SU-DHL-6 (cell line): ENCODE measurements around the gene OR51V1.

Experiments
- H2AFZ ChIP-seq: fragments of 200-600 bp; sonication (generic); 2 replicates; pipeline ENCODE4 v1.6.1; 2014; ENCODE audit warnings: low read depth, mild to moderate bottlenecking, moderate library complexity, mixed read lengths, antibody characterized with exemption, low read length; ENCODE audit not compliant: severe bottlenecking
- H3F3A ChIP-seq: fragments of 200-600 bp; shearing (Covaris generic); 2 replicates; pipeline ENCODE4 v1.6.0; 2016; ENCODE audit warnings: antibody characterized with exemption, mild to moderate bottlenecking; ENCODE audit not compliant: insufficient read depth
- H3K27ac ChIP-seq: fragments of 200-600 bp; sonication (generic); 2 replicates; pipeline ENCODE4 v1.5.1; 2016; ENCODE audit warnings: low read depth, mild to moderate bottlenecking, low read length, moderate library complexity, mixed read lengths
- H3K27me3 ChIP-seq: fragments of 200-600 bp; sonication (generic), shearing (Covaris generic); 2 replicates; pipeline ENCODE4 v1.6.0; 2014; ENCODE audit warnings: mild to moderate bottlenecking, low read length
- H3K36me3 ChIP-seq: fragments of 200-600 bp; sonication (generic); 2 replicates; pipeline ENCODE4 v1.6.1; 2014; ENCODE audit warnings: mild to moderate bottlenecking, low read length, mixed read lengths
- H3K4me2 ChIP-seq: fragments of 300-600, 200-600 bp; shearing (Covaris generic), sonication (generic); 2 replicates; pipeline ENCODE4 v1.6.0; 2014; ENCODE audit warnings: low read length, low read depth, mild to moderate bottlenecking; ENCODE audit not compliant: poor library complexity, severe bottlenecking
- H3K4me3 ChIP-seq: fragments of 200-600 bp; sonication (generic); 2 replicates; pipeline ENCODE4 v1.5.1; 2014; ENCODE audit warnings: antibody characterized with exemption, low read length, mild to moderate bottlenecking, mixed read lengths; ENCODE audit not compliant: insufficient read depth, poor library complexity, severe bottlenecking
- H3K79me2 ChIP-seq: fragments of 200-600 bp; sonication (generic); 2 replicates; pipeline ENCODE4 v1.6.1; 2014; ENCODE audit warnings: mild to moderate bottlenecking, low read length, moderate library complexity; ENCODE audit not compliant: insufficient read depth
- H3K9ac ChIP-seq: fragments of 200-600 bp; sonication (generic); 2 replicates; pipeline ENCODE4 v1.7.0; 2014; ENCODE audit warnings: mild to moderate bottlenecking, low read length
- H3K9me2 ChIP-seq: fragments of 200-600 bp; sonication (generic); replicated peaks from 2 replicates; pipeline ENCODE4 v1.6.1; 2014; ENCODE audit warnings: low read length; ENCODE audit not compliant: insufficient read depth
- H3K9me3 ChIP-seq: fragments of 200-600 bp; sonication (generic); 2 replicates; pipeline ENCODE4 v1.6.1; 2014; ENCODE audit warnings: low read length, mixed read lengths; ENCODE audit not compliant: insufficient read depth
- H4K20me1 ChIP-seq: fragments of 200-600 bp; sonication (generic); 2 replicates; pipeline ENCODE4 v1.6.1; 2014; ENCODE audit warnings: low read depth, mild to moderate bottlenecking, antibody characterized with exemption, low read length, moderate library complexity, mixed read lengths
- CTCF ChIP-seq: fragments of 200-600 bp; sonication (generic); IDR thresholded peaks from one replicate; pipeline ENCODE4 v1.5.1; 2017; ENCODE audit warnings: antibody characterized with exemption, mild to moderate bottlenecking, low read length, moderate library complexity; ENCODE audit not compliant: insufficient read depth, poor library complexity, severe bottlenecking
- EZH2phosphoT487 ChIP-seq: fragments of 200-600 bp; sonication (generic), shearing (Covaris generic); conservative IDR thresholded peaks from 2 replicates; pipeline ENCODE4 v1.6.1; 2018; ENCODE audit warnings: mild to moderate bottlenecking, antibody characterized with exemption, low read length, moderate library complexity, mixed read lengths

OR51V1 gene

GRCh38 chr11:5242933-5243815 is 42.7 kb upstream of the OR51V1 start:
- Histone ChIP-seq H3K4me3 (no peak overlapping the region), H3K36me3 (no peaks in the 10 kb centered on the region), H3K4me2 (no peak overlapping the region), H3K9ac (no peak overlapping the region), H2AFZ (no peak overlapping the region), H3K79me2 (no peaks in the 10 kb centered on the region), H3K9me2 (no peaks in the 10 kb centered on the region), H3F3A (no peaks in the 10 kb centered on the region), H3K27ac (no peak overlapping the region), H3K27me3 (no peaks in the 10 kb centered on the region), H4K20me1 (no peaks in the 10 kb centered on the region), H3K9me3 (no peaks in the 10 kb centered on the region)
- TF ChIP-seq EZH2phosphoT487 (no peak), CTCF (no peak)

GRCh38 chr11:5242208-5242607 is 41.7 kb upstream of the OR51V1 start:
- no peaks in the 10 kb centered on the region for H3K9me2 ChIP-seq
- no peak overlapping the region for H3K4me3 ChIP-seq
- no peaks in the 10 kb centered on the region for H3F3A ChIP-seq
- H4K20me1 ChIP-seq, result no peaks in the 10 kb centered on the region
- no peaks in the 10 kb centered on the region for H3K79me2 ChIP-seq
- no peaks in the 10 kb centered on the region for H3K36me3 ChIP-seq
- H2AFZ ChIP-seq, result no peak overlapping the region
- H3K4me2 ChIP-seq, result no peak overlapping the region
- H3K27ac ChIP-seq, result no peak overlapping the region
- H3K27me3 ChIP-seq, result no peaks in the 10 kb centered on the region
- no peak for TF ChIP-seq CTCF
- no peak for TF ChIP-seq EZH2phosphoT487
- no peaks in the 10 kb centered on the region for H3K9me3 ChIP-seq
- no peak overlapping the region for H3K9ac ChIP-seq

GRCh38 chr11:5241458-5241857 is 41.0 kb upstream of the OR51V1 start:
- Histone ChIP-seq H3K4me2 (no peak overlapping the region), H3K9me3 (no peaks in the 10 kb centered on the region), H4K20me1 (no peaks in the 10 kb centered on the region), H3K9me2 (no peaks in the 10 kb centered on the region), H2AFZ (no peak overlapping the region), H3K27me3 (no peaks in the 10 kb centered on the region), H3K36me3 (no peaks in the 10 kb centered on the region), H3K79me2 (no peaks in the 10 kb centered on the region), H3K9ac (no peak overlapping the region), H3F3A (no peaks in the 10 kb centered on the region), H3K4me3 (no peak overlapping the region), H3K27ac (no peak overlapping the region)
- TF ChIP-seq EZH2phosphoT487 (no peak), CTCF (no peak)
